HT-29 (cell line): Measurements from ENCODE around the gene LRRC3. TPM values are rescaled to one million over a fixed set of nuclear protein-coding genes. Genes with fewer than 3 reads are reported as not detected.

Experiments used
- DNase-seq: peaks from one replicate; pipeline ENCODE4 v3.0.0-alpha.2; 2015; ENCODE audit warnings: low spot score
- total RNA-seq: library from RNA; depleted of rRNA; stranded (reverse); fragments of >200 nt; shearing (Covaris generic); gene quantifications from 2 replicates; pipeline ENCODE4 v1.2.3, GENCODE V29; 2014

Gene LRRC3
- total RNA-seq, 1 experiment from 2014 or later, result 0.10 TPM

- DNase-seq, result no peak
Measured at GRCh38 chr21:44423941-44424607, 31.2 kb upstream of the LRRC3 start.

GRCh38 chr21:44424608-44425306 lies 30.6 kb upstream of the LRRC3 start:
- no peak for DNase-seq

GRCh38 chr21:44425307-44425894 lies 29.9 kb upstream of the LRRC3 start:
- DNase-seq, result no peak

- no peak for DNase-seq
Measured at GRCh38 chr21:44425895-44426662, 29.2 kb upstream of the LRRC3 start.

GRCh38 chr21:44426663-44427191 lies 28.6 kb upstream of the LRRC3 start:
- no peak for DNase-seq

GRCh38 chr21:44427241-44428120 lies 27.8 kb upstream of the LRRC3 start:
- DNase-seq, result no peak

- peak; percentile 52 for DNase-seq
Measured at GRCh38 chr21:44428281-44428960, 26.9 kb upstream of the LRRC3 start.

GRCh38 chr21:44429894-44430293 lies 25.4 kb upstream of the LRRC3 start:
- no peak for DNase-seq

GRCh38 chr21:44431300-44431699 lies 24.0 kb upstream of the LRRC3 start:
- DNase-seq, result no peak

- no peak for DNase-seq
Measured at GRCh38 chr21:44432841-44433790, 22.2 kb upstream of the LRRC3 start.

- no peak for DNase-seq
Measured at GRCh38 chr21:44433791-44434567, 21.3 kb upstream of the LRRC3 start.

- DNase-seq, result no peak
Measured at GRCh38 chr21:44434568-44434925, 20.8 kb upstream of the LRRC3 start.

GRCh38 chr21:44434936-44435635 lies 20.2 kb upstream of the LRRC3 start:
- DNase-seq, result no peak

GRCh38 chr21:44436111-44436611 lies 19.1 kb upstream of the LRRC3 start:
- DNase-seq, result no peak

- no peak for DNase-seq
Measured at GRCh38 chr21:44436958-44437357, 18.4 kb upstream of the LRRC3 start.

GRCh38 chr21:44437371-44437695 lies 18.0 kb upstream of the LRRC3 start:
- no peak for DNase-seq

GRCh38 chr21:44437696-44438431 lies 17.4 kb upstream of the LRRC3 start:
- no peak for DNase-seq
